Sigmoid colon (tissue), 7 donors: ENCODE data around the gene ZFAND3. TPM values are rescaled to one million over a fixed set of nuclear protein-coding genes. Genes with fewer than 3 reads are reported as not detected.

Experiments used
- DNase-seq: peaks from one replicate; pipeline ENCODE4 v3.0.0-alpha.2; 2019
- H3K27ac ChIP-seq, 4 donors: fragments of 200-600 bp; sonication (generic); one replicate each; pipeline ENCODE4 v1.5.1; 2016 to 2019; ENCODE audit warnings: mild to moderate bottlenecking in 1 of 4
- H3K27me3 ChIP-seq, 3 donors: fragments of 200-600 bp; sonication (generic); one replicate each; pipeline ENCODE4 v1.5.1; 2019; ENCODE audit warnings: mild to moderate bottlenecking in 1 of 3
- H3K36me3 ChIP-seq, 4 donors: fragments of 200-600 bp; sonication (generic); one replicate each; pipeline ENCODE4 v1.5.1; 2016 to 2019
- H3K4me1 ChIP-seq, 4 donors: fragments of 200-600 bp; sonication (generic); one replicate each; pipeline ENCODE4 v1.5.1; 2017 to 2019
- H3K4me3 ChIP-seq, 4 donors: fragments of 200-600 bp; sonication (generic); one replicate each; pipeline ENCODE4 v1.5.1; 2017 to 2019; ENCODE audit warnings: mild to moderate bottlenecking in 2 of 4, moderate library complexity in 1 of 4
- H3K9me3 ChIP-seq, 4 donors: fragments of 200-600 bp in 3 of 4; sonication (generic) in 3 of 4; one replicate each; pipeline versions ENCODE4 v1.5.1 to v1.6.1; 2013 to 2019
- EP300 ChIP-seq, 4 donors: sonication (generic); formaldehyde crosslinking; IDR thresholded peaks; one replicate each; pipeline ENCODE4 v1.6.1; 2017; ENCODE audit warnings: antibody characterized with exemption in 4 of 4
- POLR2A ChIP-seq, 2 donors: fragments of 450-650 bp; IDR thresholded peaks; one replicate each; pipeline ENCODE4 v1.6.1; 2016; ENCODE audit warnings: antibody characterized with exemption in 2 of 2, mild to moderate bottlenecking in 2 of 2, moderate library complexity in 2 of 2
- POLR2AphosphoS5 ChIP-seq, 4 donors: sonication (generic); formaldehyde crosslinking; IDR thresholded peaks; one replicate each; pipeline ENCODE4 v1.6.1; 2017; ENCODE audit warnings: antibody characterized with exemption in 4 of 4
- WGBS, 2 donors: extraction: QIAGEN DNeasy Blood & Tissue Kit; methylation state at CpG; one replicate each; pipeline ENCODE4 v1.1.7; 2013; 5-methylcytosine and 5-hydroxymethylcytosine counted together
- intact Hi-C: fragments of 100-400 bp; cut with DNase I; formaldehyde crosslinking; loops from one replicate; pipeline ENCODE4 v1.15.1; 2023
- polyA plus RNA-seq, 3 donors: library from polyadenylated mRNA; stranded (reverse); fragments of 200-250 nt; gene quantifications; one replicate each; pipeline ENCODE4 v1.2.3, GENCODE V29; 2013
- total RNA-seq, 4 donors: library from RNA; depleted of rRNA; stranded (reverse); fragments of >200 nt; gene quantifications; one replicate each; pipeline ENCODE4 v1.1.0, GENCODE V29; 2016
- TF ChIP-seq, protein P1 (sequence below), 4 experiments: fragments of 450-650 bp in 3 of 4; fragments of 200-600 bp in 1 of 4; IDR thresholded peaks; one replicate each; pipeline ENCODE4 v1.5.1; 2016 to 2019; ENCODE audit warnings: antibody characterized with exemption in 4 of 4, mild to moderate bottlenecking in 3 of 4, moderate library complexity in 2 of 4
- donor health status: healthy with polysubstance abuse.
- donor health status: Bipolar disorder and iron deficiency.
- donor health status: healthy.

The ZFAND3 gene
- total and polyA plus RNA-seq, 7 donors, result 32.4 to 54.8 (median 39.0) TPM

GRCh38 chr6:37822851-37823682, 3.5 kb downstream of the ZFAND3 start:
- Histone ChIP-seq H3K4me3 (peak overlapping the region in 1 of 4 donors; percentile 13), H3K4me1 (peaks cover 0 to 77% (median 66%) of the 10 kb centered on the region in 4 donors), H3K36me3 (no peaks in the 10 kb centered on the region), H3K27ac (peak overlapping the region in 3 of 4 donors; percentile 35 to 42 (median 38)), H3K9me3 (no peaks in the 10 kb centered on the region), H3K27me3 (no peaks in the 10 kb centered on the region)
- 12 to 49% methylated on average over 12 of the region's 12 CpGs for WGBS, 2 donors
- no peak for TF ChIP-seq EP300 (IDR thresholded peaks at IDR 0.05)
- TF ChIP-seq, protein P1, sequence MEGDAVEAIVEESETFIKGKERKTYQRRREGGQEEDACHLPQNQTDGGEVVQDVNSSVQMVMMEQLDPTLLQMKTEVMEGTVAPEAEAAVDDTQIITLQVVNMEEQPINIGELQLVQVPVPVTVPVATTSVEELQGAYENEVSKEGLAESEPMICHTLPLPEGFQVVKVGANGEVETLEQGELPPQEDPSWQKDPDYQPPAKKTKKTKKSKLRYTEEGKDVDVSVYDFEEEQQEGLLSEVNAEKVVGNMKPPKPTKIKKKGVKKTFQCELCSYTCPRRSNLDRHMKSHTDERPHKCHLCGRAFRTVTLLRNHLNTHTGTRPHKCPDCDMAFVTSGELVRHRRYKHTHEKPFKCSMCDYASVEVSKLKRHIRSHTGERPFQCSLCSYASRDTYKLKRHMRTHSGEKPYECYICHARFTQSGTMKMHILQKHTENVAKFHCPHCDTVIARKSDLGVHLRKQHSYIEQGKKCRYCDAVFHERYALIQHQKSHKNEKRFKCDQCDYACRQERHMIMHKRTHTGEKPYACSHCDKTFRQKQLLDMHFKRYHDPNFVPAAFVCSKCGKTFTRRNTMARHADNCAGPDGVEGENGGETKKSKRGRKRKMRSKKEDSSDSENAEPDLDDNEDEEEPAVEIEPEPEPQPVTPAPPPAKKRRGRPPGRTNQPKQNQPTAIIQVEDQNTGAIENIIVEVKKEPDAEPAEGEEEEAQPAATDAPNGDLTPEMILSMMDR (IDR thresholded peaks at IDR 0.05), result no peak
- no peak for DNase-seq
- intact Hi-C loops, result loop anchor here (5.0 kb wide), 1 partner anchor 879 kb away; the partner anchor contains the start of gene GLO1

DNA sequence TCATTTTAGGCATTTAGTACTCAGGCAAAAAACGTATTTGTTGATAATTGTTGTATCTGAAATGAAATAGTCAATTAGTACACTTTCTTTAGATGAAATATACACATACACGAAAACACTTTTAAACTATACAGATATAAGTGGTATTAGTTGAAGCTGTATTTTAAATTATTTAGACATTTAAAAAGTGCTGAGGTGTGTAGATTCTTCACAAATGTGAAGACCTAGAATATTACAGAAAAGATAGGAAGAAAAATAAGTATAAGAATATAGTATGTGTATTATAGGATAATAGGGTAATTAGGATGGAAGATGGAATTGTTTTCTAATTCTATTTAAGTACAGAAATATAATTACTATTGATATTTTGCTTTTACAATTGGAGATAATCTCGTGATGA, 4.6 kb downstream of the ZFAND3 start:
- no peak overlapping the region for H3K27ac ChIP-seq
- H3K4me1 ChIP-seq, result peaks cover 0 to 84% (median 67%) of the 10 kb centered on the region in 4 donors
- no peak for DNase-seq
- no peaks in the 10 kb centered on the region for H3K9me3 ChIP-seq
- TF ChIP-seq POLR2AphosphoS5 (IDR thresholded peaks at IDR 0.05) (no peak), POLR2A (IDR thresholded peaks at IDR 0.05) (no peak), EP300 (IDR thresholded peaks at IDR 0.05) (no peak)
- TF ChIP-seq, protein P1 (IDR thresholded peaks at IDR 0.05), result no peak
- no peak overlapping the region for H3K4me3 ChIP-seq
- intact Hi-C loops, result loop anchor here (5.0 kb wide), 1 partner anchor 878 kb away; the partner anchor contains the start of gene GLO1
- H3K36me3 ChIP-seq, result no peaks in the 10 kb centered on the region
- H3K27me3 ChIP-seq, result no peaks in the 10 kb centered on the region
- 68 to 87% methylated on average over 3 of the region's 3 CpGs for WGBS, 2 donors

GRCh38 chr6:37826188-37826587, 6.7 kb downstream of the ZFAND3 start:
- no peak overlapping the region for H3K4me3 ChIP-seq
- DNase-seq, result no peak
- TF ChIP-seq POLR2AphosphoS5 (IDR thresholded peaks at IDR 0.05) (no peak), EP300 (IDR thresholded peaks at IDR 0.05) (no peak), POLR2A (IDR thresholded peaks at IDR 0.05) (no peak)
- TF ChIP-seq, protein P1 (IDR thresholded peaks at IDR 0.05), result no peak
- H3K27me3 ChIP-seq, result no peaks in the 10 kb centered on the region
- no peaks in the 10 kb centered on the region for H3K36me3 ChIP-seq
- WGBS, 2 donors, result 83 to 86% methylated on average over 6 of the region's 6 CpGs
- intact Hi-C loops, result no loop called here
- no peaks in the 10 kb centered on the region for H3K9me3 ChIP-seq
- H3K27ac ChIP-seq, result no peak overlapping the region
- peaks cover 0 to 95% (median 72%) of the 10 kb centered on the region in 4 donors for H3K4me1 ChIP-seq

DNA sequence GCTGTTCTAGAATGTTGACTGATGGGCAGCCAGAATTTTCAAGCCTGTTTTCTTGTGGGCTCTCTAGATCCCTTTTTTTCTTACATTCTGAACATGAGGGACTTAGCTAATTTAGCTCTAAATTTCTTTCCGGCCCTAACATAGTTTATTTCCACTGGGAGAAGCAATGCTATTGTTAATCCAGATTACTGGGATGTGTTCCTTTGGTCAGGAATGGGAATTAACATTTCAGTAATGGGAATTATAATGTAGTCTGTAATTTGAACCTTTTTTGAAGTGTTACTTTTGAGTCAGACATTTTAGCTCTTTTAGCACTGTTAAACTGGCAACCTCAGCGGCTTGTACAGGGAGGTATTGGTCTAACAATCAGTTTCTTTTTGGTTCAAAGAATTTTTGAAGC, 7.5 kb downstream of the ZFAND3 start:
- intact Hi-C loops, result no loop called here
- no peak for TF ChIP-seq POLR2AphosphoS5 (IDR thresholded peaks at IDR 0.05)
- 90 to 96% methylated on average over 2 of the region's 2 CpGs for WGBS, 2 donors
- Histone ChIP-seq H3K36me3 (no peaks in the 10 kb centered on the region), H3K4me3 (no peak overlapping the region), H3K27me3 (no peaks in the 10 kb centered on the region), H3K4me1 (peaks cover 0 to 92% (median 69%) of the 10 kb centered on the region in 4 donors), H3K9me3 (no peaks in the 10 kb centered on the region), H3K27ac (no peak overlapping the region)
- no peak for DNase-seq

DNA sequence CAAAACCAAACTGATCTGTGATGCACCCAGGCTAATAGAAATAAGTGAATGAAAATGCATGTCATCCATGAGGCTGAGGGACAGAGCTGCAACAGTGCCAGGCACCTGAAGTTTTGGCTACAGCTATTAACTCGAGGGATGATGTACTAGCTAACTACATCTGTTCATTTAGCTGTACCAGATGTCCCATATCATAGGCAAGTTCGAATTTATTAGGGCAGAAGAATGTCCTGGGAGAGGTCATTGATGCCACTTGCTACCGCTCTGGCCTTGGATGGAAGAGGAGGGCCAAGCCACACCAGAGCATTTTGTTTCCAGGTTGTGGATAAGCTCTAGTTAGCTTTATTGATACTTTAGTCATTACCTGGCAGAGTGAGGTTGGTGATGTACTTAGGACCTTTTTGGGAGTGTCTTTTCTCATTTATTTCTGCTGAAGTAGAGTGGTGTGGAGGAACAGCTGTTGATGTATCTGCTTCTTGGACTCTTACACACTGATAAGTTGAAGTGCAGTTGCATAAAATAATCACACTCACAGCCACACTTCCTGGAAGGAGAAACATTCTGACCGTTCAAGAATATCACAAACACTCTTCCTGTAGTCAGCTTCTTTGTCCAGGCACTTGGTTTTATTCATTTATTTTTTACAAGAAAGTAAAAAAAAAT, 8.2 kb downstream of the ZFAND3 start:
- WGBS, 2 donors, result 43 to 60% methylated on average over 4 of the region's 4 CpGs
- intact Hi-C loops, result no loop called here
- Histone ChIP-seq H3K4me3 (no peak overlapping the region), H3K36me3 (no peaks in the 10 kb centered on the region), H3K27me3 (no peaks in the 10 kb centered on the region), H3K4me1 (peaks cover 0 to 84% (median 62%) of the 10 kb centered on the region in 4 donors), H3K9me3 (no peaks in the 10 kb centered on the region), H3K27ac (no peak overlapping the region)
- TF ChIP-seq POLR2AphosphoS5 (IDR thresholded peaks at IDR 0.05), result no peak
- TF ChIP-seq EP300 (IDR thresholded peaks at IDR 0.05), result no peak
- TF ChIP-seq, protein P1 (IDR thresholded peaks at IDR 0.05), result no peak
- TF ChIP-seq POLR2A (IDR thresholded peaks at IDR 0.05), result no peak
- DNase-seq, result no peak
